GM12878 (cell line): ENCODE measurements around the gene LYL1. TPM values are rescaled to one million over a fixed set of nuclear protein-coding genes. Genes with fewer than 3 reads are reported as not detected.

ENCODE experiments used
- ATAC-seq: fragments of 200-7000 bp; cut with Tn5 transposase; 3 replicates; pipeline ENCODE4 v1.9.1; 2020; ENCODE audit warnings: mild to moderate bottlenecking, moderate library complexity
- BruUV-seq: library from RNA; stranded (reverse); fragments of 400-500 nt; replicated peaks from 2 replicates; lab custom pipeline; 2021; lab: Mats Ljungman, UMichigan
- CTCF ChIA-PET: fragments of 300-600 bp; sonication (Branson Sonifier 250); formaldehyde crosslinking; extraction: SDS; loops from one replicate; lab custom pipeline; 2021; ENCODE audit warnings: inconsistent platforms; lab: Yijun Ruan, JAX
- POLR2A ChIA-PET: fragments of 350-600 bp; formaldehyde crosslinking; extraction: SDS; loops from one replicate; lab custom pipeline; 2021; ENCODE audit warnings: inconsistent platforms; lab: Charles Lee
- RAD21 ChIA-PET: fragments of 300-600 bp; sonication (Branson Sonifier 250); formaldehyde crosslinking; loops from one replicate; lab custom pipeline; 2023; ENCODE audit warnings: antibody characterized with exemption; ENCODE audit not compliant: unreplicated experiment; lab: Charles Lee
- SMC1A ChIA-PET: fragments of 300-600 bp; sonication (Branson Sonifier 250); formaldehyde crosslinking; loops from one replicate; lab custom pipeline; 2023; ENCODE audit not compliant: unreplicated experiment, uncharacterized antibody; lab: Charles Lee
- DNase-seq: peaks from one replicate; pipeline ENCODE4 v3.0.0-alpha.2; 2011; ENCODE audit warnings: low read depth, low spot score
- FAIRE-seq: peaks from 3 replicates; lab custom pipeline; 2011; peaks lifted over from hg19 to GRCh38; lab: Jason Lieb, UNC
- H2AFZ ChIP-seq: 2 replicates; pipeline ENCODE4 v1.6.0; 2011; ENCODE audit warnings: low read depth, low read length, control low read depth; ENCODE audit not compliant: control insufficient read depth
- H3K27ac ChIP-seq: 2 replicates; pipeline ENCODE4 v1.5.1; 2011; ENCODE audit warnings: control low read depth; ENCODE audit not compliant: control insufficient read depth, insufficient read depth
- H3K27me3 ChIP-seq, 2 experiments: replicated peaks in 1 of 2; 2 replicates each; pipeline versions ENCODE4 v1.6.0 to v1.6.1; 2011; ENCODE audit warnings: low read length in 1 of 2; ENCODE audit not compliant: control insufficient read depth in 2 of 2, insufficient read depth in 2 of 2
- H3K36me3 ChIP-seq, 2 experiments: 2 replicates each; pipeline ENCODE4 v1.5.1; 2011; ENCODE audit warnings: low read length in 1 of 2; ENCODE audit not compliant: control insufficient read depth in 2 of 2, insufficient read depth in 2 of 2
- H3K4me1 ChIP-seq: 2 replicates; pipeline ENCODE4 v1.6.1; 2011; ENCODE audit warnings: mild to moderate bottlenecking, low read length, moderate library complexity, mixed read lengths; ENCODE audit not compliant: control insufficient read depth, insufficient read depth
- H3K4me2 ChIP-seq: 2 replicates; pipeline ENCODE4 v1.6.0; 2011; ENCODE audit warnings: control low read depth; ENCODE audit not compliant: control insufficient read depth, insufficient read depth
- H3K4me3 ChIP-seq: fragments of 200-600 bp; sonication (generic); 2 replicates; pipeline ENCODE4 v1.5.1; 2016
- H3K79me2 ChIP-seq: 2 replicates; pipeline ENCODE4 v1.6.0; 2011; ENCODE audit warnings: low read length; ENCODE audit not compliant: control insufficient read depth, insufficient read depth
- H3K9ac ChIP-seq: 2 replicates; pipeline ENCODE4 v1.8.0; 2011; ENCODE audit warnings: low read length, control low read depth, mixed read lengths; ENCODE audit not compliant: control insufficient read depth, insufficient read depth
- H3K9me3 ChIP-seq: replicated peaks from 3 replicates; pipeline ENCODE4 v1.5.1; 2011; ENCODE audit warnings: mild to moderate bottlenecking, low read length; ENCODE audit not compliant: control insufficient read depth, insufficient read depth
- H4K20me1 ChIP-seq: 2 replicates; pipeline ENCODE4 v1.6.0; 2011; ENCODE audit not compliant: control insufficient read depth, insufficient read depth
- CTCF ChIP-seq, 3 experiments: IDR thresholded peaks in 2 of 3; conservative IDR thresholded peaks in 1 of 3; 2 replicates each; pipeline ENCODE4 v1.5.1; 2011; ENCODE audit warnings: low read depth in 3 of 3, low read length in 3 of 3, mild to moderate bottlenecking in 3 of 3, control low read depth in 2 of 3, moderate library complexity in 2 of 3, inconsistent platforms in 1 of 3, mixed read lengths in 1 of 3; ENCODE audit not compliant: control insufficient read depth in 2 of 3, insufficient read depth in 1 of 3; ENCODE audit errors: extremely low read depth in 1 of 3
- EZH2 ChIP-seq: IDR thresholded peaks from 2 replicates; pipeline ENCODE4 v1.6.1; 2012; ENCODE audit warnings: low read depth, mild to moderate bottlenecking, control low read depth, inconsistent platforms, low read length, borderline replicate concordance; ENCODE audit not compliant: control insufficient read depth
- FOS ChIP-seq: IDR thresholded peaks from 3 replicates; pipeline ENCODE4 v1.6.1; 2011; ENCODE audit warnings: borderline replicate concordance; ENCODE audit not compliant: insufficient read length; ENCODE audit errors: extremely low read depth
- NBN ChIP-seq: fragments of 450-650 bp; IDR thresholded peaks from 2 replicates; pipeline ENCODE4 v1.6.1; 2016
- POLR2A ChIP-seq: IDR thresholded peaks from 2 replicates; pipeline ENCODE4 v1.6.1; 2011; ENCODE audit warnings: low read depth, mild to moderate bottlenecking, low read length
- POLR2AphosphoS5 ChIP-seq: IDR thresholded peaks from 2 replicates; pipeline ENCODE4 v1.6.1; 2011; ENCODE audit warnings: mild to moderate bottlenecking, low read length, inconsistent platforms
- SMAD1 ChIP-seq: fragments of 450-650 bp; IDR thresholded peaks from 2 replicates; pipeline ENCODE4 v1.6.1; 2018; ENCODE audit warnings: mild to moderate bottlenecking, low read depth; ENCODE audit not compliant: partially characterized antibody
- TBL1XR1 ChIP-seq: IDR thresholded peaks from 2 replicates; pipeline ENCODE4 v1.6.1; 2012; ENCODE audit warnings: low read depth, low read length, improper control_type of control experiment
- ZBED1 ChIP-seq: IDR thresholded peaks from 2 replicates; pipeline ENCODE4 v1.6.1; 2016; ENCODE audit warnings: borderline replicate concordance
- ZBTB4 ChIP-seq: fragments of 450-650 bp; formaldehyde crosslinking; IDR thresholded peaks from 2 replicates; pipeline ENCODE4 v1.4.0; 2022; ENCODE audit warnings: mild to moderate bottlenecking, moderate library complexity
- WGBS: methylation state at CpG from one replicate; pipeline ENCODE4 v1.1.6; 2016; ENCODE audit warnings: low lambda C conversion rate; ENCODE audit not compliant: insufficient replicate concordance, insufficient coverage; ENCODE audit errors: missing lambda C conversion rate; 5-methylcytosine and 5-hydroxymethylcytosine counted together
- in situ Hi-C: fragments of 300-500 bp; cut with MboI; formaldehyde crosslinking; loops from 9 replicates; pipeline ENCODE4 v1.14.3; 2018; ENCODE audit warnings: mixed read lengths
- intact Hi-C: fragments of 100-400 bp; cut with micrococcal nuclease; formaldehyde crosslinking; loops from one replicate; pipeline ENCODE4 v1.14.2; 2022; ENCODE audit not compliant: unreplicated experiment
- polyA plus RNA-seq, 11 experiments: library from polyadenylated mRNA; depleted of rRNA in 4 of 11; unstranded in 6 of 11; stranded (reverse) in 5 of 11; fragments of >200 nt; fragmentation: Nextera tagmentation in 4 of 11; fragmentation: Illumina TruSeq in 1 of 11; extraction: Ambion mirVana in 4 of 11; extraction: Trizol in 1 of 11; gene quantifications; 1 replicate in 1 of 11; 2 replicates in 10 of 11; pipeline versions ENCODE4 v1.2.1 to v1.2.3, GENCODE V29; 2011 to 2016; ENCODE audit warnings: inconsistent platforms in 2 of 11, missing spikeins in 2 of 11, low read depth in 1 of 11
- total RNA-seq, 4 experiments: library from RNA; depleted of rRNA in 3 of 4; stranded (reverse); fragments of >200 nt in 3 of 4; fragmentation: Illumina TruSeq in 1 of 4; extraction: Trizol in 1 of 4; gene quantifications; 2 replicates each; pipeline versions ENCODE4 v1.2.1 to v1.2.3, GENCODE V29; 2013 to 2021

The LYL1 gene
- total and polyA plus RNA-seq, 10 of the 15 experiments (the other 5 are each of a cell fraction or from before 2014, with no cell fraction given), result 0.10 to 34.8 (median 4.4) TPM

GRCh38 chr19:13115936-13116281 is 13.3 kb upstream of the LYL1 start (continued):
- no peak for TF ChIP-seq CTCF (IDR thresholded peaks at IDR 0.05 in 2 of 3, conservative IDR thresholded peaks at IDR 0.05 in 1 of 3; ENCODE audit: control insufficient read depth in 2 of 3, extremely low read depth in 1 of 3, insufficient read depth in 1 of 3, low read depth in 3 of 3, low read length in 3 of 3)
- no peak for TF ChIP-seq SMAD1
- TF ChIP-seq ZBTB4 (CRISPR knock-in tag), result no peak
- no peak for TF ChIP-seq NBN
- no peak for TF ChIP-seq ZBED1
- no peak for TF ChIP-seq TBL1XR1
- TF ChIP-seq POLR2AphosphoS5, result no peak

GRCh38 chr19:13112555-13112954 is 9.9 kb upstream of the LYL1 start:
- Histone ChIP-seq H3K27ac (no peak overlapping the region), H3K4me2 (no peak overlapping the region), H3K36me3 (peaks cover 4 to 14% of the 10 kb centered on the region in 2 experiments; a peak in 3 of 4 replicates), H3K9ac (no peak overlapping the region), H3K4me3 (no peak overlapping the region), H3K79me2 (peaks cover 15% of the 10 kb centered on the region), H3K9me3 (no peaks in the 10 kb centered on the region), H2AFZ (no peak overlapping the region), H3K27me3 (no peaks in the 10 kb centered on the region), H4K20me1 (no peaks in the 10 kb centered on the region), H3K4me1 (peaks cover 13% of the 10 kb centered on the region)
- intact Hi-C loops (no loop called here), in situ Hi-C loops (no loop called here)
- TF ChIP-seq FOS, result no peak
- no peak for TF ChIP-seq EZH2
- TF ChIP-seq POLR2A, result 0 out of 2 replicates have a peak, but pooled peaks have one; percentile 36
- DNase-seq (no peak), ATAC-seq (no peak), FAIRE-seq (no peak)
- CTCF ChIA-PET, result no interaction called here
- POLR2A ChIA-PET, result no interaction called here
- WGBS, result 99% methylated on average over 10 of the region's 10 CpGs
- RAD21 ChIA-PET, result no interaction called here
- SMC1A ChIA-PET, result no interaction called here
- no TSS peak for BruUV-seq
